T-helper 2 cell treated with Interferon-gamma antibody and Interleukin-4, amounts not matched to agents 5 μg/mL and 100 μg/mL, for 36 hours (primary cell): ENCODE results near the gene SLC9A9.
"Not testable (repeated sequence)": the region's sequence is repeated elsewhere in the genome, so short reads cannot be mapped to it uniquely, and the experiment has no call there.

ENCODE experiments used
- DNase-seq: peaks from one replicate; pipeline ENCODE4 v3.0.0; 2021; ENCODE audit warnings: low spot score
- H3K27ac Mint-ChIP-seq: one replicate; pipeline ENCODE4 v1.8.0; 2021; ENCODE audit warnings: mild to moderate bottlenecking, mixed read lengths
- H3K27me3 Mint-ChIP-seq: one replicate; pipeline ENCODE4 v1.8.0; 2021; ENCODE audit warnings: low read depth, mixed read lengths
- H3K36me3 Mint-ChIP-seq: one replicate; pipeline ENCODE4 v1.8.0; 2021; ENCODE audit warnings: low read depth, mixed read lengths
- H3K4me1 Mint-ChIP-seq: one replicate; pipeline ENCODE4 v1.8.0; 2021; ENCODE audit warnings: low read depth, mixed read lengths
- H3K4me3 Mint-ChIP-seq: one replicate; pipeline ENCODE4 v1.8.0; 2022; ENCODE audit warnings: mild to moderate bottlenecking, moderate library complexity, mixed read lengths
- H3K9me3 Mint-ChIP-seq: one replicate; pipeline ENCODE4 v1.8.0; 2021; ENCODE audit warnings: mixed read lengths

Gene SLC9A9

GRCh38 chr3:143847787-143848631, at the start of gene SLC9A9:
Gene SLC9A9, minus strand, starts transcription at chr3:143848468. Its CDS starts 146 bp downstream, at chr3:143848322.
- H3K27ac Mint-ChIP-seq, result peak within 1 kb of the TSS; percentile 89
- peak within 1 kb of the TSS; percentile 94 for H3K4me3 Mint-ChIP-seq
- H3K27me3 Mint-ChIP-seq, result peaks cover 10% of the 10 kb centered on the region
- H3K9me3 Mint-ChIP-seq, result no peaks in the 10 kb centered on the region
- H3K36me3 Mint-ChIP-seq, result peaks cover 4% of the 10 kb centered on the region
- DNase-seq, result peak; percentile 22
- H3K4me1 Mint-ChIP-seq, result peaks cover 48% of the 10 kb centered on the region

- Mint-ChIP-seq H3K4me1 (no peaks in the 10 kb centered on the region), H3K27ac (no peak overlapping the region), H3K4me3 (no peak overlapping the region), H3K9me3 (no peaks in the 10 kb centered on the region), H3K27me3 (peaks cover 20% of the 10 kb centered on the region), H3K36me3 (no peaks in the 10 kb centered on the region)
- no peak for DNase-seq
Measured at GRCh38 chr3:143897576-143898295, 49.5 kb upstream of the SLC9A9 start.

GRCh38 chr3:143896486-143896885, 48.2 kb upstream of the SLC9A9 start:
- DNase-seq, result no peak
- H3K9me3 Mint-ChIP-seq, result no peaks in the 10 kb centered on the region
- H3K36me3 Mint-ChIP-seq, result no peaks in the 10 kb centered on the region
- no peak overlapping the region for H3K27ac Mint-ChIP-seq
- no peaks in the 10 kb centered on the region for H3K4me1 Mint-ChIP-seq
- peaks cover 24% of the 10 kb centered on the region for H3K27me3 Mint-ChIP-seq
- H3K4me3 Mint-ChIP-seq, result no peak overlapping the region

GRCh38 chr3:143895805-143896204, 47.5 kb upstream of the SLC9A9 start:
- Mint-ChIP-seq H3K36me3 (no peaks in the 10 kb centered on the region), H3K4me3 (no peak overlapping the region), H3K27ac (no peak overlapping the region), H3K4me1 (no peaks in the 10 kb centered on the region), H3K27me3 (peaks cover 20% of the 10 kb centered on the region), H3K9me3 (no peaks in the 10 kb centered on the region)
- no peak for DNase-seq

- no peaks in the 10 kb centered on the region for H3K9me3 Mint-ChIP-seq
- H3K4me1 Mint-ChIP-seq, result no peaks in the 10 kb centered on the region
- no peak overlapping the region for H3K27ac Mint-ChIP-seq
- H3K36me3 Mint-ChIP-seq, result no peaks in the 10 kb centered on the region
- H3K4me3 Mint-ChIP-seq, result no peak overlapping the region
- H3K27me3 Mint-ChIP-seq, result peaks cover 20% of the 10 kb centered on the region
- no peak for DNase-seq
Measured at GRCh38 chr3:143888846-143889245, 40.6 kb upstream of the SLC9A9 start.

- Mint-ChIP-seq H3K4me1 (no peaks in the 10 kb centered on the region), H3K27ac (no peak overlapping the region), H3K4me3 (no peak overlapping the region), H3K27me3 (peaks cover 20% of the 10 kb centered on the region), H3K36me3 (no peaks in the 10 kb centered on the region), H3K9me3 (no peaks in the 10 kb centered on the region)
- no peak for DNase-seq
Measured at GRCh38 chr3:143888166-143888565, 39.9 kb upstream of the SLC9A9 start.

GRCh38 chr3:143885780-143886427, 37.6 kb upstream of the SLC9A9 start:
- peaks cover 20% of the 10 kb centered on the region for H3K27me3 Mint-ChIP-seq
- no peak for DNase-seq
- no peak overlapping the region for H3K27ac Mint-ChIP-seq
- no peaks in the 10 kb centered on the region for H3K36me3 Mint-ChIP-seq
- H3K4me1 Mint-ChIP-seq, result no peaks in the 10 kb centered on the region
- no peaks in the 10 kb centered on the region for H3K9me3 Mint-ChIP-seq
- no peak overlapping the region for H3K4me3 Mint-ChIP-seq

- no peaks in the 10 kb centered on the region for H3K4me1 Mint-ChIP-seq
- no peak overlapping the region for H3K27ac Mint-ChIP-seq
- peaks cover 23% of the 10 kb centered on the region for H3K27me3 Mint-ChIP-seq
- no peaks in the 10 kb centered on the region for H3K9me3 Mint-ChIP-seq
- H3K36me3 Mint-ChIP-seq, result no peaks in the 10 kb centered on the region
- H3K4me3 Mint-ChIP-seq, result no peak overlapping the region
- DNase-seq, result no peak
Measured at GRCh38 chr3:143884861-143885260, 36.6 kb upstream of the SLC9A9 start.

- Mint-ChIP-seq H3K4me1 (no peaks in the 10 kb centered on the region), H3K27ac (no peak overlapping the region), H3K9me3 (no peaks in the 10 kb centered on the region), H3K4me3 (no peak overlapping the region), H3K27me3 (peaks cover 19% of the 10 kb centered on the region), H3K36me3 (no peaks in the 10 kb centered on the region)
- no peak for DNase-seq
Measured at GRCh38 chr3:143883151-143883550, 34.9 kb upstream of the SLC9A9 start.

- DNase-seq, result no peak
- no peaks in the 10 kb centered on the region for H3K4me1 Mint-ChIP-seq
- no peak overlapping the region for H3K4me3 Mint-ChIP-seq
- no peaks in the 10 kb centered on the region for H3K9me3 Mint-ChIP-seq
- peaks cover 19% of the 10 kb centered on the region for H3K27me3 Mint-ChIP-seq
- no peaks in the 10 kb centered on the region for H3K36me3 Mint-ChIP-seq
- no peak overlapping the region for H3K27ac Mint-ChIP-seq
Measured at GRCh38 chr3:143881095-143881494, 32.8 kb upstream of the SLC9A9 start.

- Mint-ChIP-seq H3K27me3 (peaks cover 10% of the 10 kb centered on the region), H3K27ac (no peak overlapping the region), H3K36me3 (no peaks in the 10 kb centered on the region), H3K9me3 (no peaks in the 10 kb centered on the region), H3K4me3 (no peak overlapping the region), H3K4me1 (peaks cover 4% of the 10 kb centered on the region)
- DNase-seq, result no peak
Measured at GRCh38 chr3:143875546-143875945, 27.3 kb upstream of the SLC9A9 start.

GRCh38 chr3:143873553-143873952, 25.3 kb upstream of the SLC9A9 start:
- not testable (repeated sequence) for H3K9me3 Mint-ChIP-seq, DNase-seq, H3K36me3 Mint-ChIP-seq, H3K27me3 Mint-ChIP-seq, H3K4me1 Mint-ChIP-seq, H3K27ac Mint-ChIP-seq, H3K4me3 Mint-ChIP-seq

GRCh38 chr3:143865302-143865701, 17.0 kb upstream of the SLC9A9 start:
- H3K4me3 Mint-ChIP-seq, result no peak overlapping the region
- peaks cover 8% of the 10 kb centered on the region for H3K4me1 Mint-ChIP-seq
- no peak overlapping the region for H3K27ac Mint-ChIP-seq
- DNase-seq, result no peak
- H3K27me3 Mint-ChIP-seq, result peaks cover 36% of the 10 kb centered on the region
- H3K36me3 Mint-ChIP-seq, result no peaks in the 10 kb centered on the region
- H3K9me3 Mint-ChIP-seq, result peaks cover 11% of the 10 kb centered on the region
